ENCODE measurements around the gene ERBB2. TPM values are rescaled to one million over a fixed set of nuclear protein-coding genes. Genes with fewer than 3 reads are reported as not detected.
A peak's percentile ranks its signal among the peaks of the same experiment; 100 is the strongest.

Gene ERBB2
- total and polyA plus RNA-seq, 2 of the 13 experiments (the other 11 are each of a cell fraction or from before 2014, with no cell fraction given), result 57.7 to 64.1 TPM

- TF ChIP-seq HMGXB3 (CRISPR knock-in tag; IDR thresholded peaks at IDR 0.05; ENCODE audit: borderline replicate concordance) (peak; percentile 91), NR3C1 (CRISPR knock-in tag; IDR thresholded peaks at IDR 0.05) (no peak), ZNF720 (CRISPR knock-in tag; IDR thresholded peaks at IDR 0.05) (0 out of 2 replicates have a peak, but pooled peaks have one; percentile 76), MIER2 (CRISPR knock-in tag; IDR thresholded peaks at IDR 0.05) (peak; percentile 42; the same call in 1 of the 2 replicates), NFYB (CRISPR knock-in tag; IDR thresholded peaks at IDR 0.05) (peak; percentile 34), ZNF234 (CRISPR knock-in tag; conservative IDR thresholded peaks at IDR 0.05) (no peak), ZNF660 (CRISPR knock-in tag; IDR thresholded peaks at IDR 0.05; ENCODE audit: borderline replicate concordance, low read depth) (no peak), ZNF646 (CRISPR knock-in tag; IDR thresholded peaks at IDR 0.05) (no peak), NPAS2 (CRISPR knock-in tag; IDR thresholded peaks at IDR 0.05; ENCODE audit: borderline replicate concordance) (0 out of 2 replicates have a peak, but pooled peaks have one; percentile 68), ZNF614 (CRISPR knock-in tag; IDR thresholded peaks at IDR 0.05; ENCODE audit: borderline replicate concordance) (peak; percentile 89; the same call in 1 of the 2 replicates), TCF7L2 (IDR thresholded peaks at IDR 0.05; ENCODE audit: low read depth, low read length) (no peak), SOX5 (CRISPR knock-in tag; IDR thresholded peaks at IDR 0.05; ENCODE audit: borderline replicate concordance) (peak; percentile 61; the same call in 1 of the 2 replicates), DBP (CRISPR knock-in tag; IDR thresholded peaks at IDR 0.05; ENCODE audit: not compliant biosample characterization) (no peak), ZNF367 (CRISPR knock-in tag; IDR thresholded peaks at IDR 0.05; ENCODE audit: borderline replicate concordance) (no peak)
These were observed 30.4 kb downstream of the ERBB2 start, which contains the start of gene MIEN1 (continued) for GRCh38 chr17:39730095-39730921.
